ENCODE results near the gene ADD2.
"Not testable (repeated sequence)": the region's sequence is repeated elsewhere in the genome, so short reads cannot be mapped to it uniquely, and the experiment has no call there.

Gene ADD2

GRCh38 chr2:70674636-70675430, 93.2 kb downstream of the ADD2 start:
- DNase-seq (ENCODE audit: low read depth in 2 of 2) = no peak

DNA sequence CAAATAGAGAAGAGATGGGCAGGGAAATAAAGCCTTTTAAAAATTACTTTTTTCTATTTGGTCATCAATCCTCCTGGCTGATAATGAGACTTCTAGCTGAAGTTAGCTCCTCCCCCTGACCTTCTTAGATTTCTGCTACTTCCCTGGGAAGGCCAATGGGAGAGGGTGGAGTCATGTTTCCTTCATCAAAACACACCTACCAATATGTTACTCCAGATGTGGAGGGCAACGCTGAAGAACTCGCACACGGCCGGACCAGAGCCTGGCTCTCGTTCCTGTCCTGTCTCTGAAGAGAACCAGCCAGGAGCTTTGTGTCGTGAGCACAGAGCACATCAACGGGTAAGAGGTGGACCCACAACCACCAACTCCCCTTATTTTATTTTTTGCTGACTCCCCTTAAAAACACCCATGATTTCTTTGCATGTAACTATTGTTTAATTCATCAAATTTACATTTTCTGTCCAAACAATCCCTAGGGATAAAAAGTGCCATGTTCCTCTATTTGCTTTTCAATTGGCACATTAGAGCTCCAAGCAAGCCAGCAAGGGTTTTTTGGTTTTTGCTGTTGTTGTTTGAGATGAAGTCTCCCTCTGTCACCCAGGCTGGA, 94.9 kb downstream of the ADD2 start:
- DNase-seq (ENCODE audit: low read depth in 2 of 2) = no peak

DNA sequence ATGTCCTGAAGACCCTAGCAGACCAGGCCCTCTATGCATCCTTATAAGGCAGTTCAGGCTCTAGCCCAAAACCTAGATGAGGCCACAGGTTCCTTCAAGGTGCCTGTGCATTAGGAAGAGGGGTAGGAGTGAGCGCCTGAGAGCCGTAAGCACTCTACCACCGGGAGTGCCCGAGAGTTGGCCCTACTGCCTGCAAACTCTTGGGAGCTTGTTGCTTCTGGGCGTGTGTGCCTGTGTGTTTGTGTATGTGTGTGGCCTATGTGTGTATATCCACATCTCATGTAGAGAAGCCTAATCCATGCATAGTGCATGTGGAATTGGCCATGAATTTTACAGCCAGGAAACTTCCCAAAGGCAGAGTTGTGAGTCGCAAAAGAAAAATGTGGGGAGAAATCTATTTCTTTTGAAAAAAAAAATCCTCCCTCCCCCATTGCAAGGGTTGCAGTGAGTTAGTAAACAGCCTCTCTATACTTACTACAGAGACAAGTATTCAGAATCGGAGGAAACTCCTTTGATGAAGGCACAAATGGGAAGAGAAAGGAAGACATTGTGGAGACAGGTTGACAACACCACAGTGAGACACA, 96.8 kb downstream of the ADD2 start:
- no peak for DNase-seq (ENCODE audit: low read depth in 2 of 2)

DNA sequence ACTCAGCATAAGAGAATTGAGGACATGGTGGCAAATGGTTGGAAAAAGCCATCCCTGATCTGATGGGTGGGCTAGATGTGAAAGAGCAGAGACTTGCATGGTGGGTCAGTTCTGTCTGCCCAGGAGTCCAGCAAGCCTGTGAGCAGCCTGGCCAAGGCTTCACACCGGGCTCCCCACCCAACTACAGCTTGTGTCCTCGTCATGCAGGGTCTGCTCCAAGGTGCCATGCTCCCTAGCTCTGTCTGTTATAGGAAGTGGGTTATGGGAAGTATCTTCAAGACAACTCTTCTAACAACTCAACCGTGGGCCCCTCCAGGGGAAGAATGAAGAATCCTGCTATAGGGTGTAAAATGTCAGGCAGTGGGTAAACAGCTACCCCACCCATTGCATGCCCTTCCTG, 97.4 kb downstream of the ADD2 start:
- no peak for DNase-seq (ENCODE audit: low read depth in 2 of 2)

GRCh38 chr2:70670202-70670601, 97.8 kb downstream of the ADD2 start:
- no peak for DNase-seq (ENCODE audit: low read depth in 2 of 2)

DNA sequence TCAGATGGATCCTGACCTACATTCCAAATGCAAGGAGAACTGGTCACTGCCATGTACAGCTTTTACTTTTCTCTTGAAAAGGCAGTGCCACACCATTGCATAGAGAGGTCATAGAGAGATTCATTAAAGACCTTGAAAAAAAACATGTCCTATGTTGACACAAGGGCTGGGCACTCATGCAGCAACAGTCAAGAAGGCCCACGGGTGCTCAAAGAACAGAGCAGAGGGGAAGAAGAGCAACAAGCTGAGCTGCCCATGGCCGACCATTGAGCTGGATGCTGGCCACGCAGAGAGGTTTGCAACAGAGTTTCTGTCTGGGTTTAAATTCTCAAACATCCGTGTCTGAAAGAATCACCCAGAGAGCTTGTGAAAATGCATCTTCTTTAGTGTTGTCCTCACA, 99.1 kb downstream of the ADD2 start:
- DNase-seq (ENCODE audit: low read depth in 2 of 2) = no peak

GRCh38 chr2:70668432-70668831, 99.6 kb downstream of the ADD2 start:
- DNase-seq (ENCODE audit: low read depth in 2 of 2) = no peak

- no peak for DNase-seq (ENCODE audit: low read depth in 2 of 2)
Measured at GRCh38 chr2:70664525-70664924, 103.5 kb downstream of the ADD2 start.

DNA sequence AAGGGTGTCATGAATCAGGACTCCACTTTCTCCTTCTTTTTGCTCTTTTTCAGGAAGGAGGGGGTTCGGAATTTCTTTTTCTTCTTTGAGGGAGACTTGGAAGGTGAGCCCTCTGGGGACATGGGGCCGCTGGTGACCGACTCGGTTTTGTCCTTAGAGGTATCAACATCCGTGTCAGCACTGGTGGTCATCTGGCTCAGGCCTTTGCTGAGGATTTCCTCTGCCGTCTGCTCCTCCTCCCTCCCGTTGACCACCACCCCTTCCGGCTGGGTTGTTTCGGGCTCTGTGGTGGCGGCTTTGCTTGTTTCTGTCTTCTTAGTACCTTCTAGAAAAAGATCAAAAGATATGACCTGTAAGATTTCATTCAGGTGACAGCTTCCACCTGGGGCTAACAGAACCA, 104.6 kb downstream of the ADD2 start:
- DNase-seq (ENCODE audit: low read depth in 2 of 2) = no peak

DNA sequence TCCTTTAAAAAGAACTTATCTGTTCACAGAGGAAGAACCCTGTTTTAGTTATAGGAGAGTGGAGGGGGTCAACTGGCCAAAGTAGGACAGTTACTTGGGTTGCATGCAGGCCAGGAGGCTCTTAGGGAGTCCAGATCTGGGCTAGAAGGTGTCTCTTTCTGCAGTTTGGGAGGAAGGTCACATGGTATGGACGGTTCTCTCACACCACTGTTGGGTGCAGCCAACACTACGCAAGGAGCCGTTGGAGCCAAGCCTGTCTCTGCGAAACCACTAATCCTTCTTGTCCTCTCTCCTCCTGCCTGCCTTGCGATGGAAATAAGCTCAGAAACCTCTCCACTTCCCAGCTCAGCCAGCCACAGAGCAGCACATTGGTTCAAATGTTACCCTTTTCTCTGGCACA, 108.4 kb downstream of the ADD2 start:
- no peak for DNase-seq (ENCODE audit: low read depth in 2 of 2)

- no peak for DNase-seq (ENCODE audit: low read depth in 2 of 2)
Measured at GRCh38 chr2:70658476-70658875, 109.5 kb downstream of the ADD2 start.

DNA sequence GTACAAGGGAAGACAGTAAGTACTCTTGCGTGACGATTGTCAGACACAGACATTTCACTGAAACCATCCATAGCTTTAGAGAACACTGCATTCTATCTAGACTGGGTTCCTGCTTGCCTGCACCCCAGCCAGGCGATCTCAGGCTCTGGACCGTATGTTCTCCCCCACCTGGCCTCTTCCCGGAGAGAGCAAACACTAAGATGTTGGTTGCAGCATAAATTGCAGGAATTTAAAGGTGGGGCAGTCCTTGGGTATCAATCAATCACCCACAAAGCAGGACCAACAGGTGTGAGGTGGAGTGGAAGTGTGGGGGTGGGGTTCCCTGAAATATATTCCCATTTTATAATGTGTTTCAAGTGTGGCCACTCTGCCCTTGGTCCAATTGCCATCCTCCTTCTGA, 110.8 kb downstream of the ADD2 start:
- no peak for DNase-seq (ENCODE audit: low read depth in 2 of 2)

GRCh38 chr2:70656421-70657010, 111.5 kb downstream of the ADD2 start:
- no peak for DNase-seq (ENCODE audit: low read depth in 2 of 2)

GRCh38 chr2:70655786-70656185, 112.2 kb downstream of the ADD2 start:
- no peak for DNase-seq (ENCODE audit: low read depth in 2 of 2)

- not testable (repeated sequence) for DNase-seq (ENCODE audit: low read depth in 2 of 2)
Measured at GRCh38 chr2:70655211-70655610, 112.8 kb downstream of the ADD2 start.

GRCh38 chr2:70651727-70652126, 116.3 kb downstream of the ADD2 start:
- no peak for DNase-seq (ENCODE audit: low read depth in 2 of 2)

DNA sequence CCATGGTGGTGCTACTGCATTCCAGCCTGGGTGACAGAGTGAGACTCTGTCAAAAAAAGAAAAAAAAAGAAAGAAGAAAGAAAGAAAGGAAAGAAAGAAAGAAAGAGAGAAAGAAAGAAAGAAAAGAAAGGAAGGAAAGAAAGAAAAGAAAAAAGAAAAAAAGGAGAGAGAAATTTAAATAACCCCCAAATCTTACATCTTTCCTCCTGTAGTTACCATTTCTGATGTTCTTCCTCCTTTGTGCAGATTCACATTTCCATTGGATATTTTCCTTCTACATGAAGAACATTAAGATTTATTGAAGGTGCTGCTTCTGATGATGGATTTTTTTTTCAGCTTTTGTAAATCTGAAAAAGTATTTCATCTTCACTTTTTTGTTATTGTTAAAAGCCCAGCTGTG, 117.0 kb downstream of the ADD2 start:
- no peak for DNase-seq (ENCODE audit: low read depth in 2 of 2)

- no peak for DNase-seq (ENCODE audit: low read depth in 2 of 2)
Measured at GRCh38 chr2:70648961-70649360, 119.0 kb downstream of the ADD2 start.

DNA sequence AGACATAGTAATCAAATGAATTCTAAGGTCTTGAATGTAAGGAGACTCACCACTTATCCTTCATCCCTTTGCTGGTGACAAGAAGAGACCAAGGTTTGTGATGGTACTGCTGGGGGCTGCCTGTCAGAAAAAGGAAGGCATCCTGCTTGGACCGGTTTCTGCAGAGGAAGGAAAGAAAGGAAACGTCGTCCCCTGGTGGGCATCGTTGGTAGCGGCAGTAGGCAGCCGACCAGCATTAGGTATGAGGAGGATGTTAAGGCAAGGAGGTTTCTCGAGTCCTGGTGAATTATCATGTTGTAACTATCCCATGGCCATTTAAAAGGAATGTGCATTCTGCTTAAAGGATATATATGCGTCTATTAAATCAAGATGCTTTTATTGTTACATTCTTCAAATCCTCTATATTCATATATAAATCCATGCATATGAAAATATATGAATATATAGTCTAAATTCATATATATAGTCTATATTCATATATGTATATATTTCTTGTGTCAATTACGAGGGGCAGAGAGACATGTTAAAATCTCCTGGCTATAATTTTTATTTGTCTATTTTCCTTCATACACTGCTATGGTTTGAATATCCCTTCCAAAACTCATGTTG, 120.0 kb downstream of the ADD2 start:
- DNase-seq (ENCODE audit: low read depth in 2 of 2) = peak; percentile 22 to 38

- no peak for DNase-seq (ENCODE audit: low read depth in 2 of 2)
Measured at GRCh38 chr2:70646420-70646818, 121.6 kb downstream of the ADD2 start.

DNA sequence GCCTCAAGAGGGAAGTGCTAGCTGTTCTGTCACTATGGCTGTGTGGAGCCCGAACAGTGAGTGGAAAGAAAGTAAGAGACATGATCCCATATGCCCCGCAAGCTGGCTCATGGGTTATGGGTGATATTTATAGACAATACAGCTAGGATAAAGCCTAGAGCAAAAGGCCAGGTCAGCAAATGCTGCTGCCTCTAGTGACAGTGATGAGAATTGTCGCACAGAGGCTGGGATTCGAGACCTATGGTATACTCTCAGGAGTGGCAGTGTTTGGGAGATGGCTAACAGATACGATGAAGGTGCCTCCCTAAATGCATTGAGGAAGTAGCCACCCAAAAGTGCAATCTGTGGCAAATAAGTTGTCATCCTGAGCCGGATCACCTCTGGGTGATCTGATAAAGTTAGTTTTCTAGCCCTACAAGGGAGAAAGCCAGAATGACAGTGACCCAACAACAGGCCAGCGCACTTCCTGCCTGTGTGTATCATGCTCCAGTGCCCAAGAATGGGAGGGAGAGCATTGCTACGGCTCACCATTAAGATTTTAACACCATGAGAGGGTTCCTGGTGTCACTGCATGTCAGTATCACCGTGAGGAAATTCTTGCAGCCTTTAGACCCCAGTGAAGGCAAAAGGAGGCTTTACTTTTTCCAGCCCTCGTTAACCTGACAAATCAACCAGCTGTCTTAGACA, 122.1 kb downstream of the ADD2 start:
- no peak for DNase-seq (ENCODE audit: low read depth in 2 of 2)

- DNase-seq (ENCODE audit: low read depth in 2 of 2) = no peak
Measured at GRCh38 chr2:70643715-70644114, 124.3 kb downstream of the ADD2 start.
